SK-N-SH treated with all-trans-retinoic acid at 6 μM for 48 hours (cell line): Measurements from ENCODE around the gene SLC35F6.

ENCODE experiments used
- ATAC-seq: fragments of 200-7000 bp; cut with Tn5 transposase; 3 replicates; pipeline ENCODE4 v1.9.1; 2020; ENCODE audit warnings: mild to moderate bottlenecking, moderate library complexity
- BACH2 ChIP-seq: fragments of 250-450 bp; sonication (Bioruptor Pico); IDR thresholded peaks from 2 replicates; pipeline ENCODE4 v1.9.0; 2021; ENCODE audit warnings: mild to moderate bottlenecking, borderline replicate concordance
- CSDC2 ChIP-seq: fragments of 250-450 bp; sonication (Bioruptor Pico); IDR thresholded peaks from 2 replicates; pipeline ENCODE4 v1.5.0; 2020; ENCODE audit warnings: mild to moderate bottlenecking, moderate library complexity
- ESRRG ChIP-seq: fragments of 250-450 bp; sonication (Bioruptor Pico); IDR thresholded peaks from 2 replicates; pipeline ENCODE4 v1.6.1; 2021; ENCODE audit warnings: mild to moderate bottlenecking
- GLIS3 ChIP-seq: fragments of 250-450 bp; sonication (Bioruptor Pico); IDR thresholded peaks from 2 replicates; pipeline ENCODE4 v1.5.0; 2020; ENCODE audit warnings: mild to moderate bottlenecking, moderate library complexity
- ISL1 ChIP-seq: fragments of 250-450 bp; sonication (Bioruptor Pico); IDR thresholded peaks from 2 replicates; pipeline ENCODE4 v2.1.2; 2022; ENCODE audit warnings: mild to moderate bottlenecking, moderate library complexity
- OSR1 ChIP-seq: fragments of 250-450 bp; sonication (Bioruptor Pico); IDR thresholded peaks from 2 replicates; pipeline ENCODE4 v1.8.0; 2022; ENCODE audit warnings: moderate library complexity, mild to moderate bottlenecking, inconsistent platforms
- PPARA ChIP-seq: fragments of 250-450 bp; sonication (Bioruptor Pico); IDR thresholded peaks from 2 replicates; pipeline ENCODE4 v1.5.0; 2020; ENCODE audit warnings: mild to moderate bottlenecking, borderline replicate concordance
- SNAI2 ChIP-seq: fragments of 250-450 bp; sonication (Bioruptor Pico); IDR thresholded peaks from 2 replicates; pipeline ENCODE4 v1.5.0; 2020; ENCODE audit warnings: mild to moderate bottlenecking, moderate library complexity
- TCF4 ChIP-seq: fragments of 250-450 bp; sonication (Bioruptor Pico); IDR thresholded peaks from 2 replicates; pipeline ENCODE4 v1.8.0; 2021; ENCODE audit warnings: mild to moderate bottlenecking, moderate library complexity, borderline replicate concordance
- ZC3H10 ChIP-seq: fragments of 250-450 bp; sonication (Bioruptor Pico); IDR thresholded peaks from 2 replicates; pipeline ENCODE4 v1.5.1; 2021; ENCODE audit warnings: mild to moderate bottlenecking, moderate library complexity
- ZFP3 ChIP-seq: fragments of 250-450 bp; sonication (Bioruptor Pico); IDR thresholded peaks from 2 replicates; pipeline ENCODE4 v1.5.0; 2020; ENCODE audit warnings: mild to moderate bottlenecking, moderate library complexity
- ZFP30 ChIP-seq: fragments of 450-650 bp; formaldehyde crosslinking; IDR thresholded peaks from 2 replicates; pipeline ENCODE4 v1.5.0; 2022; ENCODE audit warnings: mild to moderate bottlenecking, moderate library complexity
- ZNF565 ChIP-seq: fragments of 450-650 bp; formaldehyde crosslinking; conservative IDR thresholded peaks from 2 replicates; pipeline ENCODE4 v1.5.0; 2020; ENCODE audit warnings: low read depth, mild to moderate bottlenecking, moderate library complexity
- ZNF70 ChIP-seq: fragments of 450-650 bp; formaldehyde crosslinking; IDR thresholded peaks from 2 replicates; pipeline ENCODE4 v1.5.0; 2020; ENCODE audit warnings: mild to moderate bottlenecking, moderate library complexity
- ZNF8 ChIP-seq: fragments of 450-650 bp; formaldehyde crosslinking; IDR thresholded peaks from 2 replicates; pipeline ENCODE4 v1.5.0; 2020; ENCODE audit warnings: mild to moderate bottlenecking, moderate library complexity
- TF ChIP-seq, protein P1 (sequence below): fragments of 250-450 bp; sonication (Bioruptor Pico); IDR thresholded peaks from 2 replicates; pipeline ENCODE4 v1.8.0; 2021; ENCODE audit warnings: low read depth, mild to moderate bottlenecking, moderate library complexity, borderline replicate concordance
- TF ChIP-seq, protein P2 (sequence below): fragments of 250-450 bp; sonication (Bioruptor Pico); IDR thresholded peaks from 2 replicates; pipeline ENCODE4 v1.5.1; 2020; ENCODE audit warnings: low read depth, mild to moderate bottlenecking, moderate library complexity
- TF ChIP-seq, protein P3 (sequence below): fragments of 250-450 bp; sonication (Bioruptor Pico); IDR thresholded peaks from 2 replicates; pipeline ENCODE4 v1.5.1; 2021; ENCODE audit warnings: mild to moderate bottlenecking, moderate library complexity
- TF ChIP-seq, protein P4 (sequence below): fragments of 250-450 bp; sonication (Bioruptor Pico); IDR thresholded peaks from 2 replicates; pipeline ENCODE4 v1.5.0; 2020; ENCODE audit warnings: mild to moderate bottlenecking, moderate library complexity
- TF ChIP-seq, protein P5 (sequence below): fragments of 250-450 bp; sonication (Bioruptor Pico); IDR thresholded peaks from 2 replicates; pipeline ENCODE4 v1.8.0; 2020; ENCODE audit warnings: mild to moderate bottlenecking, moderate library complexity, borderline replicate concordance

The SLC35F6 gene

DNA sequence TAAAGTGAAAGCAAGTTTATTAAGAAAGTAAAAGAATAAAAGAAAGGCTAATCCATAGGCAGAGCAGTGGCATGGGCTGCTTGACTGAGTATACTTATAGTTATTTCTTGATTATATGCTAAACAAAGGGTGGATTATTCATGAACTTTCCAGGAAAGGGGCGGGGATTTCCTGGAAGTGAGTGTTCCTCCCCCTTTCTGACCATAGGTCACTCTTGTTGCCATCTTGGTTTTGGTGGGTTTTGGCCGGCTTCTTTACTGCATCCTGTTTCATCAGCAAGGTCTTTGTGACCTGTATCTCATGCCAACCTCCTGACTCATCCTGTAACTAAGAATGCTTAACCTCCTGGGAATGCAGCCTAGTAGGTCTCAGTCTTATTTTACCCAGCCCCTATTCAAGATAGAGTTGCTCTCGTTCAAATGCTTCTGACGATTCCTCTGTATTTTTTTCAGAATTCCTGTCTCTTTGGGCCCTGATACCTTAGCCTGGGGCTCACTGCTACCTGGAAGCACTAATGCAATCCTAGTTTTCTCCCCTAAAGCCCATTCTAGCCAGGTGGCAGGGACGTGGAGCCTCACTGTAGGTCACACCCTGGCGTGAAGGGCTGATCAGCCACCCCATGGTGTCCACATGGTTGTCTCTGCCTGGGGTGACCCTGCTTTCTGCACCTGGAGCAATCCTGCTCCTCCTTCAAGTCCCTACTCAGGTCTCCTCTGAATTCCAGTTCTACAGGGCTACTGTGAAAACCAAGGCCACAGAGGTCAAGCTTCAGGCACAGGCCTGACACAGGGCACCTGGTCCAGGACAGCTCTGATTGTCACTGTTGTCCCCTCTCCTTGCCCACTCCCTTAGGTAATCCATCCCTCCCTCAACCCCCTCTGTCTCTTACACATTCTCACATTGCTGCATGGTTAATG is 6.0 kb upstream of the SLC35F6 start:
- ATAC-seq = peak; percentile 90
- TF ChIP-seq ZC3H10 (CRISPR knock-in tag) (no peak), CSDC2 (CRISPR knock-in tag) (peak; percentile 81; the same call in 1 of the 2 replicates), TCF4 (CRISPR knock-in tag) (no peak), ISL1 (CRISPR knock-in tag) (peak; percentile 31; the same call in 1 of the 2 replicates), ZNF70 (CRISPR knock-in tag) (peak; percentile 69), ESRRG (CRISPR knock-in tag) (0 out of 2 replicates have a peak, but pooled peaks have one; percentile 60), ZFP3 (CRISPR knock-in tag) (peak; percentile 73), ZFP30 (CRISPR knock-in tag) (peak; percentile 5; the same call in 1 of the 2 replicates), ZNF8 (peak; percentile 45; the same call in 1 of the 2 replicates), SNAI2 (CRISPR knock-in tag) (peak; percentile 19; the same call in 1 of the 2 replicates)
- TF ChIP-seq, protein P1, sequence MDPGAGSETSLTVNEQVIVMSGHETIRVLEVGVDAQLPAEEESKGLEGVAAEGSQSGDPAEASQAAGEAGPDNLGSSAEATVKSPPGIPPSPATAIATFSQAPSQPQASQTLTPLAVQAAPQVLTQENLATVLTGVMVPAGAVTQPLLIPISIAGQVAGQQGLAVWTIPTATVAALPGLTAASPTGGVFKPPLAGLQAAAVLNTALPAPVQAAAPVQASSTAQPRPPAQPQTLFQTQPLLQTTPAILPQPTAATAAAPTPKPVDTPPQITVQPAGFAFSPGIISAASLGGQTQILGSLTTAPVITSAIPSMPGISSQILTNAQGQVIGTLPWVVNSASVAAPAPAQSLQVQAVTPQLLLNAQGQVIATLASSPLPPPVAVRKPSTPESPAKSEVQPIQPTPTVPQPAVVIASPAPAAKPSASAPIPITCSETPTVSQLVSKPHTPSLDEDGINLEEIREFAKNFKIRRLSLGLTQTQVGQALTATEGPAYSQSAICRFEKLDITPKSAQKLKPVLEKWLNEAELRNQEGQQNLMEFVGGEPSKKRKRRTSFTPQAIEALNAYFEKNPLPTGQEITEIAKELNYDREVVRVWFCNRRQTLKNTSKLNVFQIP (CRISPR knock-in tag) = no peak
- TF ChIP-seq, protein P2, sequence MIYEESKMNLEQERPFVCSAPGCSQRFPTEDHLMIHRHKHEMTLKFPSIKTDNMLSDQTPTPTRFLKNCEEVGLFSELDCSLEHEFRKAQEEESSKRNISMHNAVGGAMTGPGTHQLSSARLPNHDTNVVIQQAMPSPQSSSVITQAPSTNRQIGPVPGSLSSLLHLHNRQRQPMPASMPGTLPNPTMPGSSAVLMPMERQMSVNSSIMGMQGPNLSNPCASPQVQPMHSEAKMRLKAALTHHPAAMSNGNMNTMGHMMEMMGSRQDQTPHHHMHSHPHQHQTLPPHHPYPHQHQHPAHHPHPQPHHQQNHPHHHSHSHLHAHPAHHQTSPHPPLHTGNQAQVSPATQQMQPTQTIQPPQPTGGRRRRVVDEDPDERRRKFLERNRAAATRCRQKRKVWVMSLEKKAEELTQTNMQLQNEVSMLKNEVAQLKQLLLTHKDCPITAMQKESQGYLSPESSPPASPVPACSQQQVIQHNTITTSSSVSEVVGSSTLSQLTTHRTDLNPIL = 0 out of 2 replicates have a peak, but pooled peaks have one; percentile 15
- TF ChIP-seq, protein P3, sequence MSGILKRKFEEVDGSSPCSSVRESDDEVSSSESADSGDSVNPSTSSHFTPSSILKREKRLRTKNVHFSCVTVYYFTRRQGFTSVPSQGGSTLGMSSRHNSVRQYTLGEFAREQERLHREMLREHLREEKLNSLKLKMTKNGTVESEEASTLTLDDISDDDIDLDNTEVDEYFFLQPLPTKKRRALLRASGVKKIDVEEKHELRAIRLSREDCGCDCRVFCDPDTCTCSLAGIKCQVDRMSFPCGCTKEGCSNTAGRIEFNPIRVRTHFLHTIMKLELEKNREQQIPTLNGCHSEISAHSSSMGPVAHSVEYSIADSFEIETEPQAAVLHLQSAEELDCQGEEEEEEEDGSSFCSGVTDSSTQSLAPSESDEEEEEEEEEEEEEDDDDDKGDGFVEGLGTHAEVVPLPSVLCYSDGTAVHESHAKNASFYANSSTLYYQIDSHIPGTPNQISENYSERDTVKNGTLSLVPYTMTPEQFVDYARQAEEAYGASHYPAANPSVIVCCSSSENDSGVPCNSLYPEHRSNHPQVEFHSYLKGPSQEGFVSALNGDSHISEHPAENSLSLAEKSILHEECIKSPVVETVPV = 0 out of 2 replicates have a peak, but pooled peaks have one; percentile 15

DNA sequence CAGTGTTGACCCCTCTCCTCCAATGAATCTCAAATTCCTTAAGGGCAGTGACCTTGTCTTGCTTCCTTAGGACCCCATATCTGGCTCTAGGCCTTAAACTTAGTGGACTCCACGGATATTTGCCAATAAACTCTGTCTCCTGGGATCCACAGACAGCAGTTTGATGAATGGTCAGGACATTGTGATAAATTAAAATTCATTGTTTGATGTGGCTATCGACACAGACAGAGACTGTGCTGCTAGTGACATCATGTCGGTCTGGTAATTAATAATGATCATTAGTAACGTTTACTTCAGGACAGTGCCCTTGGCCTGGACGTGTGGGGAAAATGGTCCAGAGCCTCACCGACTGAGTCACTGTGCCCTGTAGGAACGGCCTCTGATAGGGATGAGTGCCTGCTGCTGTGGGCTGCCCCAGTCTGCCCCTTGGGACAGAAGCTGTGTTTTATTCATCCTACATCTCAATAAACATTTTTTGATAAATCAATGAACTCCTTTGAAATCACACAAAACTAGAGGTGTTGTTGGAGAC is 5.2 kb upstream of the SLC35F6 start:
- no peak for ATAC-seq
- TF ChIP-seq ZNF565 (CRISPR knock-in tag) = no peak
- TF ChIP-seq ESRRG (CRISPR knock-in tag) = no peak
- TF ChIP-seq, protein P3 = no peak
- TF ChIP-seq ZNF8 = no peak
- TF ChIP-seq ZFP3 (CRISPR knock-in tag) = no peak
- TF ChIP-seq ISL1 (CRISPR knock-in tag) = no peak
- TF ChIP-seq PPARA (CRISPR knock-in tag) = no peak
- TF ChIP-seq TCF4 (CRISPR knock-in tag) = no peak
- no peak for TF ChIP-seq BACH2 (CRISPR knock-in tag)
- no peak for TF ChIP-seq ZFP30 (CRISPR knock-in tag)
- TF ChIP-seq, protein P1 (CRISPR knock-in tag) = no peak
- TF ChIP-seq OSR1 = no peak
- TF ChIP-seq, protein P4, sequence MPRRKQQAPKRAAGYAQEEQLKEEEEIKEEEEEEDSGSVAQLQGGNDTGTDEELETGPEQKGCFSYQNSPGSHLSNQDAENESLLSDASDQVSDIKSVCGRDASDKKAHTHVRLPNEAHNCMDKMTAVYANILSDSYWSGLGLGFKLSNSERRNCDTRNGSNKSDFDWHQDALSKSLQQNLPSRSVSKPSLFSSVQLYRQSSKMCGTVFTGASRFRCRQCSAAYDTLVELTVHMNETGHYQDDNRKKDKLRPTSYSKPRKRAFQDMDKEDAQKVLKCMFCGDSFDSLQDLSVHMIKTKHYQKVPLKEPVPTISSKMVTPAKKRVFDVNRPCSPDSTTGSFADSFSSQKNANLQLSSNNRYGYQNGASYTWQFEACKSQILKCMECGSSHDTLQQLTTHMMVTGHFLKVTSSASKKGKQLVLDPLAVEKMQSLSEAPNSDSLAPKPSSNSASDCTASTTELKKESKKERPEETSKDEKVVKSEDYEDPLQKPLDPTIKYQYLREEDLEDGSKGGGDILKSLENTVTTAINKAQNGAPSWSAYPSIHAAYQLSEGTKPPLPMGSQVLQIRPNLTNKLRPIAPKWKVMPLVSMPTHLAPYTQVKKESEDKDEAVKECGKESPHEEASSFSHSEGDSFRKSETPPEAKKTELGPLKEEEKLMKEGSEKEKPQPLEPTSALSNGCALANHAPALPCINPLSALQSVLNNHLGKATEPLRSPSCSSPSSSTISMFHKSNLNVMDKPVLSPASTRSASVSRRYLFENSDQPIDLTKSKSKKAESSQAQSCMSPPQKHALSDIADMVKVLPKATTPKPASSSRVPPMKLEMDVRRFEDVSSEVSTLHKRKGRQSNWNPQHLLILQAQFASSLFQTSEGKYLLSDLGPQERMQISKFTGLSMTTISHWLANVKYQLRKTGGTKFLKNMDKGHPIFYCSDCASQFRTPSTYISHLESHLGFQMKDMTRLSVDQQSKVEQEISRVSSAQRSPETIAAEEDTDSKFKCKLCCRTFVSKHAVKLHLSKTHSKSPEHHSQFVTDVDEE (CRISPR knock-in tag) = no peak
- TF ChIP-seq, protein P2 = no peak
- TF ChIP-seq ZNF70 (CRISPR knock-in tag) = no peak; the same call in 1 of the 2 replicates
- TF ChIP-seq SNAI2 (CRISPR knock-in tag) = no peak
- TF ChIP-seq, protein P5, sequence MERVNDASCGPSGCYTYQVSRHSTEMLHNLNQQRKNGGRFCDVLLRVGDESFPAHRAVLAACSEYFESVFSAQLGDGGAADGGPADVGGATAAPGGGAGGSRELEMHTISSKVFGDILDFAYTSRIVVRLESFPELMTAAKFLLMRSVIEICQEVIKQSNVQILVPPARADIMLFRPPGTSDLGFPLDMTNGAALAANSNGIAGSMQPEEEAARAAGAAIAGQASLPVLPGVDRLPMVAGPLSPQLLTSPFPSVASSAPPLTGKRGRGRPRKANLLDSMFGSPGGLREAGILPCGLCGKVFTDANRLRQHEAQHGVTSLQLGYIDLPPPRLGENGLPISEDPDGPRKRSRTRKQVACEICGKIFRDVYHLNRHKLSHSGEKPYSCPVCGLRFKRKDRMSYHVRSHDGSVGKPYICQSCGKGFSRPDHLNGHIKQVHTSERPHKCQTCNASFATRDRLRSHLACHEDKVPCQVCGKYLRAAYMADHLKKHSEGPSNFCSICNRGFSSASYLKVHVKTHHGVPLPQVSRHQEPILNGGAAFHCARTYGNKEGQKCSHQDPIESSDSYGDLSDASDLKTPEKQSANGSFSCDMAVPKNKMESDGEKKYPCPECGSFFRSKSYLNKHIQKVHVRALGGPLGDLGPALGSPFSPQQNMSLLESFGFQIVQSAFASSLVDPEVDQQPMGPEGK = no peak
- TF ChIP-seq GLIS3 (CRISPR knock-in tag) = no peak
- TF ChIP-seq ZC3H10 (CRISPR knock-in tag) = no peak
